K562 (cell line): ENCODE results near the gene LITAF.

ENCODE experiments used
- FOSL1 ChIP-seq: fragments of 200-800 bp; sonication (Bioruptor generic); conservative IDR thresholded peaks from 2 replicates; pipeline ENCODE4 v1.6.1; 2016; ENCODE audit warnings: missing genetic modification characterization, missing compliant biosample characterization
- POLR2AphosphoS5 ChIP-seq: IDR thresholded peaks from 2 replicates; pipeline ENCODE4 v1.6.1; 2011; ENCODE audit warnings: mild to moderate bottlenecking, low read depth, low read length, moderate library complexity; ENCODE audit not compliant: control insufficient read depth, insufficient read depth
- SLC30A9 ChIP-seq: fragments of 250-450 bp; sonication (Bioruptor Pico); IDR thresholded peaks from 2 replicates; pipeline ENCODE4 v1.8.0; 2022; ENCODE audit warnings: mild to moderate bottlenecking, moderate library complexity
- TFAM ChIP-seq: fragments of 250-450 bp; sonication (Bioruptor Pico); conservative IDR thresholded peaks from 2 replicates; pipeline ENCODE4 v1.5.0; 2021; ENCODE audit warnings: mild to moderate bottlenecking, moderate library complexity
- TF ChIP-seq, protein P1 (sequence below): fragments of 450-650 bp; IDR thresholded peaks from 2 replicates; pipeline ENCODE4 v1.7.1; 2018; ENCODE audit warnings: mild to moderate bottlenecking, low read depth; ENCODE audit not compliant: partially characterized antibody

DNA sequence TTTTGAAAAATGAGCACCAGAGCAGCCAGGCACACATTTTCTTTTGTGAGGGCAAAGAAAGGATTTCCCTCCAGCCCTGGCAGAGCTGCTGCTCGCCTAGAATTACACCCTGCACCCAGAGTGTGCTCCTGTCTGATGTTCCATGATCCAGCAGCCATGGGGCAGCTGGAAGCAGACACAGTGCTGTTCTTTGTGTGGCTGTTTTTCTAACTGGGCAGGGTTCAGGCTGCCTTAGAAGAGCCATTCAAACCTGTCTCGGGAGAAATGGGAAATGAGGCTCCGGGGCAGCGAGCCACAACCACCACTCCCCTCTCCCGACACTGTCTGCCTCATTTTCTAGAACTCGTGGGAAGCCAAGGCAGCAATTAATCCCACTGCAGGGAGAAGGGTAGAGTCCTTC lies 28.9 kb downstream of the LITAF start:
- TF ChIP-seq POLR2AphosphoS5 (no peak), FOSL1 (no peak), SLC30A9 (CRISPR knock-in tag) (no peak), TFAM (CRISPR knock-in tag) (no peak)
- TF ChIP-seq, protein P1, sequence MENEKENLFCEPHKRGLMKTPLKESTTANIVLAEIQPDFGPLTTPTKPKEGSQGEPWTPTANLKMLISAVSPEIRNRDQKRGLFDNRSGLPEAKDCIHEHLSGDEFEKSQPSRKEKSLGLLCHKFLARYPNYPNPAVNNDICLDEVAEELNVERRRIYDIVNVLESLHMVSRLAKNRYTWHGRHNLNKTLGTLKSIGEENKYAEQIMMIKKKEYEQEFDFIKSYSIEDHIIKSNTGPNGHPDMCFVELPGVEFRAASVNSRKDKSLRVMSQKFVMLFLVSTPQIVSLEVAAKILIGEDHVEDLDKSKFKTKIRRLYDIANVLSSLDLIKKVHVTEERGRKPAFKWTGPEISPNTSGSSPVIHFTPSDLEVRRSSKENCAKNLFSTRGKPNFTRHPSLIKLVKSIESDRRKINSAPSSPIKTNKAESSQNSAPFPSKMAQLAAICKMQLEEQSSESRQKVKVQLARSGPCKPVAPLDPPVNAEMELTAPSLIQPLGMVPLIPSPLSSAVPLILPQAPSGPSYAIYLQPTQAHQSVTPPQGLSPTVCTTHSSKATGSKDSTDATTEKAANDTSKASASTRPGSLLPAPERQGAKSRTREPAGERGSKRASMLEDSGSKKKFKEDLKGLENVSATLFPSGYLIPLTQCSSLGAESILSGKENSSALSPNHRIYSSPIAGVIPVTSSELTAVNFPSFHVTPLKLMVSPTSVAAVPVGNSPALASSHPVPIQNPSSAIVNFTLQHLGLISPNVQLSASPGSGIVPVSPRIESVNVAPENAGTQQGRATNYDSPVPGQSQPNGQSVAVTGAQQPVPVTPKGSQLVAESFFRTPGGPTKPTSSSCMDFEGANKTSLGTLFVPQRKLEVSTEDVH: no peak
